H9 (cell line): ENCODE results near the gene KLK7. TPM values are rescaled to one million over a fixed set of nuclear protein-coding genes. Genes with fewer than 3 reads are reported as not detected.

Experiments used
- DNase-seq: peaks from one replicate; pipeline ENCODE4 v3.0.0-alpha.2; 2017
- H2AFZ ChIP-seq: one replicate; pipeline ENCODE4 v1.6.1; 2013; ENCODE audit warnings: mild to moderate bottlenecking, low read length, control low read depth, moderate library complexity
- H2AK5ac ChIP-seq: 2 replicates; pipeline ENCODE4 v1.6.1; 2013; ENCODE audit warnings: low read length, control low read depth, mixed read lengths; ENCODE audit not compliant: insufficient read length
- H2BK120ac ChIP-seq: one replicate; pipeline ENCODE4 v1.6.1; 2013; ENCODE audit warnings: low read depth, mild to moderate bottlenecking, low read length, control low read depth, inconsistent platforms; ENCODE audit not compliant: poor library complexity, severe bottlenecking
- H2BK12ac ChIP-seq: 2 replicates; pipeline ENCODE4 v1.6.1; 2013; ENCODE audit warnings: low read length, control low read depth, mixed read lengths, low read depth; ENCODE audit not compliant: insufficient read length
- H2BK15ac ChIP-seq: 2 replicates; pipeline ENCODE4 v1.6.1; 2013; ENCODE audit warnings: low read depth, low read length, control low read depth
- H2BK20ac ChIP-seq: one replicate; pipeline ENCODE4 v1.6.1; 2013; ENCODE audit warnings: low read depth, mild to moderate bottlenecking, low read length, control low read depth, inconsistent platforms; ENCODE audit not compliant: poor library complexity, severe bottlenecking
- H2BK5ac ChIP-seq: 2 replicates; pipeline ENCODE4 v1.6.1; 2013; ENCODE audit warnings: low read length, control low read depth, mixed read lengths; ENCODE audit not compliant: insufficient read length
- H3K14ac ChIP-seq: 2 replicates; pipeline ENCODE4 v1.6.1; 2013; ENCODE audit warnings: low read length, control low read depth; ENCODE audit not compliant: insufficient read depth
- H3K18ac ChIP-seq: 2 replicates; pipeline ENCODE4 v1.6.1; 2013; ENCODE audit warnings: low read depth, mild to moderate bottlenecking, mixed read lengths, low read length, control low read depth; ENCODE audit not compliant: insufficient read length
- H3K23ac ChIP-seq: 2 replicates; pipeline ENCODE4 v1.6.1; 2013; ENCODE audit warnings: low read length, control low read depth, mixed read lengths, low read depth; ENCODE audit not compliant: insufficient read length
- H3K23me2 ChIP-seq: 2 replicates; pipeline ENCODE4 v1.6.1; 2013; ENCODE audit warnings: low read depth, mild to moderate bottlenecking, mixed read lengths, low read length, control low read depth; ENCODE audit not compliant: insufficient read length, poor library complexity, severe bottlenecking
- H3K27ac ChIP-seq: 2 replicates; pipeline ENCODE4 v1.5.1; 2013; ENCODE audit warnings: low read length, control low read depth, mixed read lengths, low read depth; ENCODE audit not compliant: insufficient read length
- H3K27me3 ChIP-seq: 2 replicates; pipeline ENCODE4 v1.6.1; 2013; ENCODE audit warnings: low read length, control low read depth, inconsistent platforms; ENCODE audit not compliant: insufficient read depth
- H3K4ac ChIP-seq: 2 replicates; pipeline ENCODE4 v1.6.1; 2013; ENCODE audit warnings: low read depth, mild to moderate bottlenecking, control low read depth, inconsistent platforms, low read length, moderate library complexity
- H3K4me1 ChIP-seq: 2 replicates; pipeline ENCODE4 v1.6.1; 2013; ENCODE audit warnings: low read length, control low read depth, inconsistent platforms; ENCODE audit not compliant: insufficient read depth
- H3K4me2 ChIP-seq: 2 replicates; pipeline ENCODE4 v1.6.1; 2013; ENCODE audit warnings: low read length, control low read depth, mixed read lengths; ENCODE audit not compliant: insufficient read length, insufficient read depth
- H3K56ac ChIP-seq: 2 replicates; pipeline ENCODE4 v1.6.1; 2013; ENCODE audit warnings: low read depth, mild to moderate bottlenecking, mixed read lengths, low read length, control low read depth; ENCODE audit not compliant: insufficient read length
- H3K79me1 ChIP-seq: 2 replicates; pipeline ENCODE4 v1.6.1; 2013; ENCODE audit warnings: low read depth, mild to moderate bottlenecking, moderate library complexity, low read length, control low read depth, inconsistent platforms; ENCODE audit not compliant: insufficient read depth, poor library complexity, severe bottlenecking
- H3K79me2 ChIP-seq: 2 replicates; pipeline ENCODE4 v1.6.1; 2013; ENCODE audit warnings: low read length, control low read depth, inconsistent platforms; ENCODE audit not compliant: insufficient read depth
- H3K9ac ChIP-seq: 2 replicates; pipeline ENCODE4 v1.6.1; 2013; ENCODE audit warnings: low read length, control low read depth, mixed read lengths; ENCODE audit not compliant: insufficient read length; ENCODE audit errors: extremely low read depth
- H3K9me3 ChIP-seq: one replicate; pipeline ENCODE4 v1.6.1; 2013; ENCODE audit warnings: low read depth, low read length, inconsistent platforms; ENCODE audit not compliant: control insufficient read depth
- H3T11ph ChIP-seq: one replicate; pipeline ENCODE4 v1.6.1; 2013; ENCODE audit warnings: mild to moderate bottlenecking, low read length, control low read depth, inconsistent platforms
- H4K20me1 ChIP-seq: one replicate; pipeline ENCODE4 v1.6.1; 2013; ENCODE audit not compliant: control insufficient read depth, insufficient read length, insufficient read depth
- H4K5ac ChIP-seq: 2 replicates; pipeline ENCODE4 v1.6.1; 2013; ENCODE audit warnings: low read depth, mild to moderate bottlenecking, mixed read lengths, low read length, control low read depth; ENCODE audit not compliant: insufficient read length
- H4K8ac ChIP-seq: replicated peaks from 2 replicates; pipeline ENCODE4 v1.6.1; 2013; ENCODE audit warnings: low read length, control low read depth, mixed read lengths, low read depth; ENCODE audit not compliant: insufficient read length
- H4K91ac ChIP-seq: 2 replicates; pipeline ENCODE4 v1.6.1; 2013; ENCODE audit warnings: low read depth, mild to moderate bottlenecking, moderate library complexity, mixed read lengths, low read length, control low read depth; ENCODE audit not compliant: insufficient read length
- H3K27ac Mint-ChIP-seq, 3 experiments: 2 replicates in 2 of 3; 3 replicates in 1 of 3; pipeline ENCODE4 v1.8.0; 2020 to 2021; ENCODE audit warnings: mixed read lengths in 3 of 3, mild to moderate bottlenecking in 1 of 3, moderate library complexity in 1 of 3
- H3K27me3 Mint-ChIP-seq: 2 replicates; pipeline ENCODE4 v1.8.0; 2021; ENCODE audit warnings: low read depth, mild to moderate bottlenecking, moderate library complexity, mixed read lengths
- H3K36me3 Mint-ChIP-seq, 3 experiments: 2 replicates in 2 of 3; 3 replicates in 1 of 3; pipeline ENCODE4 v1.8.0; 2020 to 2021; ENCODE audit warnings: low read depth in 3 of 3, mixed read lengths in 3 of 3; ENCODE audit not compliant: insufficient read depth in 1 of 3
- H3K4me1 Mint-ChIP-seq, 2 experiments: 2 replicates each; pipeline ENCODE4 v1.8.0; 2020; ENCODE audit warnings: mixed read lengths in 2 of 2
- H3K4me3 Mint-ChIP-seq, 2 experiments: 2 replicates in 1 of 2; 3 replicates in 1 of 2; pipeline ENCODE4 v1.8.0; 2020 to 2021; ENCODE audit warnings: mild to moderate bottlenecking in 2 of 2, mixed read lengths in 2 of 2, moderate library complexity in 1 of 2
- H3K9me3 Mint-ChIP-seq, 2 experiments: 2 replicates in 1 of 2; 3 replicates in 1 of 2; pipeline ENCODE4 v1.8.0; 2020; ENCODE audit warnings: mild to moderate bottlenecking in 2 of 2, mixed read lengths in 2 of 2, moderate library complexity in 1 of 2
- CTCF ChIP-seq: fragments of 200-600 bp; sonication (generic); conservative IDR thresholded peaks from 3 replicates; pipeline ENCODE4 v1.8.0; 2021; ENCODE audit warnings: antibody characterized with exemption, mild to moderate bottlenecking
- WGBS: extraction: QIAGEN DNeasy Blood & Tissue Kit; methylation state at CpG from one replicate; pipeline ENCODE4 v1.1.7; 2013; ENCODE audit warnings: missing lambda C conversion rate, low lambda C conversion rate, mixed read lengths; ENCODE audit not compliant: insufficient read length; ENCODE audit errors: extremely low coverage; 5-methylcytosine and 5-hydroxymethylcytosine counted together
- total RNA-seq: library from RNA; stranded (reverse); gene quantifications from 2 replicates; pipeline ENCODE4 v1.2.1, GENCODE V29; 2021

KLK7 gene
- total RNA-seq, 1 experiment from 2014 or later, result 0.52 TPM

DNA sequence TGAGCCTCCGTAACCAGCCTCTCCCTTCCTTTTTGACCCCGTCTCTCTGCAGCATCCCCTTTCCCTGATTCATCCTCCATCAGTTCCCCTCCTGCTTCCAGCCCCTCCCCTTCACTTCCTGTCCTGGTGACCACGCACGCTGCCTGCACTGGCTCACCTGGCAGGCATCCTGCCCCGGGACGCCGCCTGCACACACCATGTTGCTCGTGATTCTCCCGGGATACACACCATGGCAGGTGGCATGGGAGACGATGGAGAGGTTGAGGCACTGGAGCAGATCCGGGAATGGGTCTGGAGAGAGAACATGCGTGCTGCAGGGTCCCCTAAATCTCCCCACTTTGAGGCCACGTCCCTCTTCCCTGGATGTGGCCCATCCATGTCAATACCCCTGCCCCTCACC is 46.9 kb upstream of the KLK7 start:
- Histone ChIP-seq H2BK15ac (no peak overlapping the region), H3K79me2 (no peaks in the 10 kb centered on the region), H3T11ph (no peak overlapping the region), H3K9ac (no peak overlapping the region), H3K4ac (no peak overlapping the region), H3K18ac (no peak overlapping the region), H4K20me1 (no peaks in the 10 kb centered on the region), H3K23ac (no peak overlapping the region), H3K9me3 (no peaks in the 10 kb centered on the region), H2BK5ac (no peak overlapping the region), H4K5ac (no peak overlapping the region), H3K4me2 (no peak overlapping the region), H3K14ac (no peak overlapping the region; the same call in 1 of the 2 replicates), H2BK120ac (no peak overlapping the region), H2AK5ac (no peak overlapping the region), H3K56ac (no peak overlapping the region), H3K27me3 (no peaks in the 10 kb centered on the region), H4K8ac (no peak overlapping the region), H4K91ac (no peak overlapping the region), H3K23me2 (no peaks in the 10 kb centered on the region), H2BK12ac (no peak overlapping the region), H3K4me1 (no peaks in the 10 kb centered on the region), H2BK20ac (no peak overlapping the region), H3K27ac (no peak overlapping the region), H3K79me1 (no peaks in the 10 kb centered on the region), H2AFZ (no peak overlapping the region)
- no peak for TF ChIP-seq CTCF
- H3K27me3 Mint-ChIP-seq, result peaks cover 16% of the 10 kb centered on the region
- no peak overlapping the region for H3K27ac Mint-ChIP-seq
- no peaks in the 10 kb centered on the region; a peak in 1 of 5 replicates for H3K9me3 Mint-ChIP-seq
- no peaks in the 10 kb centered on the region for H3K36me3 Mint-ChIP-seq
- peaks cover 23 to 40% of the 10 kb centered on the region in 2 experiments for H3K4me1 Mint-ChIP-seq
- WGBS, result no CpG with 5 or more reads among the region's 13 CpGs
- H3K4me3 Mint-ChIP-seq, result no peak overlapping the region
- no peak for DNase-seq
